Right lobe of liver (tissue), 6 donors: ENCODE measurements around the gene WNK4. TPM values are rescaled to one million over a fixed set of nuclear protein-coding genes. Genes with fewer than 3 reads are reported as not detected.

ENCODE experiments used
- ATAC-seq, 4 donors: fragments of 200-7000 bp; cut with Tn5 transposase; one replicate each; pipeline ENCODE4 v1.9.1; 2020; ENCODE audit warnings: mild to moderate bottlenecking in 4 of 4, moderate library complexity in 4 of 4
- DNase-seq, 3 donors: peaks; one replicate each; pipeline ENCODE4 v3.0.0-alpha.2; 2020
- H3K27ac ChIP-seq, 3 donors: fragments of 200-600 bp; one replicate each; pipeline ENCODE4 v1.8.0; 2022
- H3K27me3 ChIP-seq, 2 donors: fragments of 200-600 bp; one replicate each; pipeline ENCODE4 v1.8.0; 2022
- H3K36me3 ChIP-seq, 4 donors: fragments of 200-600 bp; sonication (generic) in 1 of 4; one replicate each; pipeline versions ENCODE4 v1.5.1 to v1.8.0; 2017 to 2022; ENCODE audit warnings: control low read depth in 1 of 4
- H3K4me1 ChIP-seq, 4 donors: fragments of 200-600 bp; sonication (generic) in 1 of 4; one replicate each; pipeline versions ENCODE4 v1.5.1 to v1.8.0; 2017 to 2022; ENCODE audit warnings: control low read depth in 1 of 4
- H3K4me3 ChIP-seq, 3 donors: fragments of 200-600 bp; one replicate each; pipeline ENCODE4 v1.8.0; 2022
- H3K9me3 ChIP-seq, 4 donors: fragments of 200-600 bp; sonication (generic) in 1 of 4; one replicate each; pipeline versions ENCODE4 v1.5.1 to v1.8.0; 2017 to 2022; ENCODE audit warnings: control low read depth in 1 of 4
- POLR2A ChIP-seq: fragments of 450-650 bp; IDR thresholded peaks from one replicate; pipeline ENCODE4 v1.6.1; 2017; ENCODE audit warnings: antibody characterized with exemption, mild to moderate bottlenecking
- WGBS: methylation state at CpG from one replicate; pipeline ENCODE4 v1.1.6; 2018; ENCODE audit warnings: low coverage, low lambda C conversion rate; ENCODE audit not compliant: insufficient coverage; ENCODE audit errors: missing lambda C conversion rate; 5-methylcytosine and 5-hydroxymethylcytosine counted together
- intact Hi-C, 2 donors: fragments of 100-400 bp; cut with DNase I; formaldehyde crosslinking; loops; one replicate each; pipeline versions ENCODE4 v1.11.2 to v1.14.1; 2022
- total RNA-seq, 6 experiments: library from RNA; depleted of rRNA in 2 of 6; stranded (reverse); fragments of >200 nt in 2 of 6; fragmentation: NEBNext Ultra II Directional in 3 of 6; extraction: Animal tissue kit (Norgen Biotek cat#: 25700) in 3 of 6; gene quantifications; one replicate each; pipeline versions ENCODE4 v1.1.0 to v1.2.4, GENCODE V29; 2016 to 2023
- TF ChIP-seq, protein P1 (sequence below), 4 donors: fragments of 200-600 bp in 3 of 4; fragments of 450-650 bp in 1 of 4; IDR thresholded peaks; one replicate each; pipeline versions ENCODE4 v1.5.1 to v1.8.0; 2016 to 2022; ENCODE audit warnings: antibody characterized with exemption in 4 of 4, mild to moderate bottlenecking in 2 of 4
- donor health status: DM: no; HTN: yes; CAD: no.
- donor health status: DM: no; HTN: no; CAD: no.
- donor health status: DM: no; HTN: no; CAD: no.
- donor health status: DM: no; HTN: yes; CAD: no.
- donor health status: DM: no; HTN: yes; CAD: no.

WNK4 gene
- total RNA-seq, 6 experiments from 2014 or later, result 0.12 to 1.1 (median 0.22) TPM; not detected in 3

- intact Hi-C loops, result no loop called here
- Histone ChIP-seq H3K27me3 (no peaks in the 10 kb centered on the region), H3K9me3 (no peaks in the 10 kb centered on the region), H3K27ac (peak overlapping the region in 1 of 3 donors; percentile 2), H3K4me1 (peaks cover 0 to 26% (median 4%) of the 10 kb centered on the region in 4 donors), H3K36me3 (no peaks in the 10 kb centered on the region), H3K4me3 (no peak overlapping the region)
- ATAC-seq, result peak; percentile 58 to 86 (median 81)
- DNase-seq, result no peak
- no peak for TF ChIP-seq POLR2A
- TF ChIP-seq, protein P1, sequence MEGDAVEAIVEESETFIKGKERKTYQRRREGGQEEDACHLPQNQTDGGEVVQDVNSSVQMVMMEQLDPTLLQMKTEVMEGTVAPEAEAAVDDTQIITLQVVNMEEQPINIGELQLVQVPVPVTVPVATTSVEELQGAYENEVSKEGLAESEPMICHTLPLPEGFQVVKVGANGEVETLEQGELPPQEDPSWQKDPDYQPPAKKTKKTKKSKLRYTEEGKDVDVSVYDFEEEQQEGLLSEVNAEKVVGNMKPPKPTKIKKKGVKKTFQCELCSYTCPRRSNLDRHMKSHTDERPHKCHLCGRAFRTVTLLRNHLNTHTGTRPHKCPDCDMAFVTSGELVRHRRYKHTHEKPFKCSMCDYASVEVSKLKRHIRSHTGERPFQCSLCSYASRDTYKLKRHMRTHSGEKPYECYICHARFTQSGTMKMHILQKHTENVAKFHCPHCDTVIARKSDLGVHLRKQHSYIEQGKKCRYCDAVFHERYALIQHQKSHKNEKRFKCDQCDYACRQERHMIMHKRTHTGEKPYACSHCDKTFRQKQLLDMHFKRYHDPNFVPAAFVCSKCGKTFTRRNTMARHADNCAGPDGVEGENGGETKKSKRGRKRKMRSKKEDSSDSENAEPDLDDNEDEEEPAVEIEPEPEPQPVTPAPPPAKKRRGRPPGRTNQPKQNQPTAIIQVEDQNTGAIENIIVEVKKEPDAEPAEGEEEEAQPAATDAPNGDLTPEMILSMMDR (IDR thresholded peaks at IDR 0.05), result no peak
- WGBS, result 36% methylated on average over 3 of the region's 3 CpGs
Observed at GRCh38 chr17:42750739-42751344, 29.6 kb upstream of the WNK4 start.

DNA sequence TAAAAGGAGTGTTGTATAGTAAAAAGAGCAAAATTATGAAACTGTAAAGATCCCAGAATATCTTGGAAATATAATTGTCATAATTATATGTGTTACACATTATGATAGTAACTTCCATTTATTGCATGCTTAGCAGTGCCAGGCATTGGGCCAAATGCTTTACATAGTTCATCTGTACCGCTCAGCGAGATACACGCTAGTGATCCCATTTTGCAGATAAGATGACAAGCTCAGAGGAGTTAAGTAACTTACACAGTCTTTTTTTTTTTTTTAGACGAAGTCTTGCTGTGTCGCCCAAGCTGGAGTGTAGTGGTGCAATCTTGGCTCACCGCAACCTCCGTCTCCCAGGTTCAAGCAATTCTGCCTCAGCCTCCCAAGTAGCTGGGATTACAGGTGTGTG is 28.8 kb upstream of the WNK4 start:
- WGBS, result 38% methylated on average over 6 of the region's 7 CpGs
- TF ChIP-seq POLR2A, result no peak
- TF ChIP-seq, protein P1 (IDR thresholded peaks at IDR 0.05), result no peak
- Histone ChIP-seq H3K9me3 (no peaks in the 10 kb centered on the region), H3K4me1 (peaks cover 0 to 26% (median 4%) of the 10 kb centered on the region in 4 donors), H3K4me3 (no peak overlapping the region), H3K27me3 (no peaks in the 10 kb centered on the region), H3K27ac (no peak overlapping the region), H3K36me3 (no peaks in the 10 kb centered on the region)
- DNase-seq, result no peak
- ATAC-seq, result no peak
- intact Hi-C loops, result no loop called here

DNA sequence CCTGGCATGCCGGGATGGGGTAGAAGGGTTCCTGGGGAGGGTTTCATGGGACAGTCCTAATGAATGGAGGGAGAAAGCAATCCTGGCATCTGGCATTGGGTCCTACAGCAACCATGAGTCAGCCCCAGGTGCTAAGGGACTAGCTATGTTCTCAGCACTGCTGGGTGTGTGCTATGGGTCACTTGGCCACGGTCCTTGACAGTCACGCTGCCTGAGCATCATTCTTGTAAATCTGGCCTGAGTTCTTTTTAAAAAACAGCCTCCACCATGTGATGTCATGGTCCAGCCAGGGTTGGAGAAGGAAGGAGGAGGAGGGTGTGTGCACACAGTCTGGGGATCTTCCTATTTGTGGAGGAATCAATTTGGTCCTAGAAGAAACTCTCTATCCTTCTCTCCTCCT is 25.6 kb upstream of the WNK4 start:
- Histone ChIP-seq H3K4me3 (no peak overlapping the region), H3K4me1 (peaks cover 0 to 8% (median 2%) of the 10 kb centered on the region in 4 donors), H3K36me3 (no peaks in the 10 kb centered on the region), H3K27me3 (no peaks in the 10 kb centered on the region), H3K9me3 (no peaks in the 10 kb centered on the region), H3K27ac (no peak overlapping the region)
- DNase-seq (no peak), ATAC-seq (no peak)
- WGBS, result 80% methylated on average over 1 of the region's 3 CpGs
- intact Hi-C loops, result no loop called here
- no peak for TF ChIP-seq POLR2A
- TF ChIP-seq, protein P1 (IDR thresholded peaks at IDR 0.05), result no peak

DNA sequence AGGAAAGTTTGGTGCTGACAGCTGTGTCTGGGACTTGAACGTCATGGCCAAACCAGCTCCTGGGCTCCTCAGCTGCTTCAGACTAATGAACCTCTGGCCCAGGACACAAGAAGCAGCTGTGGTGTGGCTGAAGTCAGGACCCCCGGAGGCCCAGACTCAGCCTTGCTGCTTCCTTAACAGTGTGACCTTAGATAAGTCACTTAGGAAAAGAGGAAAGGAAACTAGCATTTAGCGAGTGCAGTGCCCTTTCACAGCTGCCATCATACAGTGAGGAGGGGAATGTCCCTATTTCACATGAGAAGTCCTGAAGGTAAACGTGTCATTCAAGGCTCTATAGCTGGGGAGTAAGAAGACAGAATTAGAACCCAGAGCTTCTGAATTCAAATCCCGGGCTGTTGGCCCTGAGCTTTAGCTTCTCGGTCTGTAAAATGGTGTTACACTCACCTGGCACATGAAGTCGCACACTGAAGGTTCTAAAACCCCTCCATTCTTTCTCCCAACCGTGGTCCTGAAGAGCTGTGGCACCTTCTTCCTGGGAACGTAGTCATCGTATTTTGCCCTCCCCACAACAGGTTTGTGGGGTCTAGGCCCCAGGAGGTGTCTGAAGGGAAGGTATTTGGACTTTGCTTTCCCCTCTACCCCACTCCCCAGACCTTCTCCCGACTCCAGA is 20.3 kb upstream of the WNK4 start:
- DNase-seq (no peak), ATAC-seq (peak in 3 of 4 donors; percentile 24 to 39 (median 27))
- no peaks in the 10 kb centered on the region for H3K36me3 ChIP-seq
- TF ChIP-seq, protein P1 (IDR thresholded peaks at IDR 0.05), result no peak
- no peak for TF ChIP-seq POLR2A
- intact Hi-C loops, result loop anchor here (5.0 to 10.0 kb wide), 2 partner anchors 38 to 45 kb away; no protein-coding TSS in a partner anchor
- peak overlapping the region in 2 of 3 donors; percentile 38 to 47 for H3K4me3 ChIP-seq
- H3K27ac ChIP-seq, result peak overlapping the region in 1 of 3 donors; percentile 38
- WGBS, result 49% methylated on average over 7 of the region's 11 CpGs
- H3K4me1 ChIP-seq, result peaks cover 0 to 15% (median 0%) of the 10 kb centered on the region in 4 donors
- no peaks in the 10 kb centered on the region for H3K27me3 ChIP-seq
- no peaks in the 10 kb centered on the region for H3K9me3 ChIP-seq
